SH-SY5Y (cell line): Measurements from ENCODE around the gene DCP2.

Experiments
- GATA2 ChIP-seq: IDR thresholded peaks from 2 replicates; pipeline ENCODE4 v1.6.1; 2011; ENCODE audit warnings: mild to moderate bottlenecking, low read depth, low read length
- GATA3 ChIP-seq: IDR thresholded peaks from 2 replicates; pipeline ENCODE4 v1.6.1; 2011; ENCODE audit warnings: low read depth, mild to moderate bottlenecking, low read length, moderate library complexity

DNA sequence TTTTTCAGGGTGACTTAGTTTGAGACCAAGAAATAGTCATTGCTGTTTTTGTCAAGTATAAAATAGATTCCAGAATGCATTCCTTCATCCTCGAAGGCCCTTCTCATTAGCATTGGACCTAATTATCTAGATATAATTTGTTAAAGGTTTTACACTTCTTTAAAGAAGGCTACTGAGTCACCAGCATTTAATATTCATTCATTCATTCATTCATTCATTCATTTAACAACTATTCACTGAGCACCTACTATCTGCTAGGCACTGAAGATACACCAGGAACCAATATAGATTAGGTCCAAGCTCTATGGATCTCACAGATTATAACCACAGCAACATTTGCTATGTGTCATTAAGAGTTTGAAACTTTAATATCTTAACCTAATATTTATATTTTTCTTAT, 43.5 kb upstream of the DCP2 start:
- TF ChIP-seq GATA3 (no peak), GATA2 (no peak)
